HepG2 (cell line): Measurements from ENCODE around the gene RPL35A. TPM values are rescaled to one million over a fixed set of nuclear protein-coding genes. Genes with fewer than 3 reads are reported as not detected.

ENCODE experiments used
- GABPA ChIP-seq, 2 experiments: IDR thresholded peaks; 2 replicates each; pipeline ENCODE4 v1.6.1; 2011 to 2016; ENCODE audit warnings: low read depth in 2 of 2, low read length in 1 of 2, missing biosample characterization in 1 of 2, missing genetic modification characterization in 1 of 2
- HOXA3 ChIP-seq: sonication (generic); formaldehyde crosslinking; IDR thresholded peaks from 2 replicates; pipeline ENCODE4 v1.5.0; 2020; ENCODE audit warnings: missing genetic modification reagents
- KLF13 ChIP-seq: sonication (generic); formaldehyde crosslinking; IDR thresholded peaks from 2 replicates; pipeline ENCODE4 v1.4.0; 2020; ENCODE audit warnings: mild to moderate bottlenecking, missing genetic modification reagents
- NKX3-1 ChIP-seq: sonication (generic); formaldehyde crosslinking; IDR thresholded peaks from 2 replicates; pipeline ENCODE4 v1.5.0; 2020; ENCODE audit warnings: missing genetic modification reagents
- ONECUT2 ChIP-seq: sonication (generic); formaldehyde crosslinking; IDR thresholded peaks from 2 replicates; pipeline ENCODE4 v1.4.0; 2020; ENCODE audit warnings: missing genetic modification reagents
- POLR2A ChIP-seq, 2 experiments: IDR thresholded peaks; 2 replicates each; pipeline ENCODE4 v1.6.1; 2011; ENCODE audit warnings: low read depth in 2 of 2, low read length in 2 of 2, mild to moderate bottlenecking in 1 of 2, moderate library complexity in 1 of 2; ENCODE audit not compliant: insufficient read depth in 1 of 2
- POLR2AphosphoS5 ChIP-seq: IDR thresholded peaks from 2 replicates; pipeline ENCODE4 v1.6.1; 2012; ENCODE audit warnings: low read depth, low read length
- RBAK ChIP-seq: sonication (generic); formaldehyde crosslinking; IDR thresholded peaks from 2 replicates; pipeline ENCODE4 v1.5.1; 2020; ENCODE audit warnings: mild to moderate bottlenecking, missing genetic modification reagents
- SOX5 ChIP-seq: IDR thresholded peaks from 2 replicates; pipeline ENCODE4 v1.6.1; 2016; ENCODE audit warnings: borderline replicate concordance
- YY1 ChIP-seq: IDR thresholded peaks from 2 replicates; pipeline ENCODE4 v1.6.1; 2011; ENCODE audit warnings: low read length, low read depth, moderate library complexity, mild to moderate bottlenecking; ENCODE audit not compliant: insufficient read depth, insufficient replicate concordance
- ZKSCAN8 ChIP-seq: IDR thresholded peaks from 2 replicates; pipeline ENCODE4 v1.6.1; 2016; ENCODE audit warnings: borderline replicate concordance, missing genetic modification reagents, missing compliant biosample characterization
- ZNF567 ChIP-seq: sonication (generic); formaldehyde crosslinking; IDR thresholded peaks from 2 replicates; pipeline ENCODE4 v1.8.1; 2023; ENCODE audit warnings: mild to moderate bottlenecking, missing genetic modification reagents, borderline replicate concordance
- ZZZ3 ChIP-seq: sonication (generic); formaldehyde crosslinking; IDR thresholded peaks from 2 replicates; pipeline ENCODE4 v1.4.0; 2020; ENCODE audit warnings: missing genetic modification reagents, mild to moderate bottlenecking, borderline replicate concordance
- polyA plus RNA-seq, 8 experiments: library from polyadenylated mRNA; depleted of rRNA in 3 of 8; stranded (reverse) in 7 of 8; unstranded in 1 of 8; fragments of >200 nt; fragmentation: Illumina TruSeq in 4 of 8; extraction: Trizol in 4 of 8; gene quantifications; 2 replicates each; pipeline versions ENCODE4 v1.2.1 to v1.2.3, GENCODE V29; 2011 to 2016; ENCODE audit warnings: low read depth in 4 of 8, missing spikeins in 1 of 8, mixed read lengths in 1 of 8; ENCODE audit not compliant: insufficient read depth in 1 of 8
- total RNA-seq, 5 experiments: library from RNA; depleted of rRNA; stranded (reverse); fragments of >200 nt; fragmentation: Illumina TruSeq; extraction: Trizol; gene quantifications; 2 replicates each; pipeline ENCODE4 v1.2.3, GENCODE V29; 2016; ENCODE audit warnings: low read depth in 1 of 5
- TF ChIP-seq, protein P1 (sequence below): sonication (generic); formaldehyde crosslinking; IDR thresholded peaks from 2 replicates; pipeline ENCODE4 v1.4.0; 2020; ENCODE audit warnings: missing genetic modification reagents, borderline replicate concordance
- TF ChIP-seq, protein P2 (sequence below): sonication (generic); formaldehyde crosslinking; IDR thresholded peaks from 2 replicates; pipeline ENCODE4 v1.8.0; 2022; ENCODE audit warnings: missing genetic modification reagents, low read depth, mild to moderate bottlenecking, borderline replicate concordance
- TF ChIP-seq, protein P3 (sequence below): sonication (generic); formaldehyde crosslinking; conservative IDR thresholded peaks from 2 replicates; pipeline ENCODE4 v1.8.0; 2022; ENCODE audit warnings: mild to moderate bottlenecking, moderate library complexity, missing genetic modification reagents
- TF ChIP-seq, protein P4 (sequence below): sonication (generic); formaldehyde crosslinking; IDR thresholded peaks from 2 replicates; pipeline ENCODE4 v1.4.0; 2020; ENCODE audit warnings: missing genetic modification reagents

RPL35A gene
- total and polyA plus RNA-seq, 2 of the 13 experiments (the other 11 are each of a cell fraction or from before 2014, with no cell fraction given), result 1,001 to 1,582 TPM

DNA sequence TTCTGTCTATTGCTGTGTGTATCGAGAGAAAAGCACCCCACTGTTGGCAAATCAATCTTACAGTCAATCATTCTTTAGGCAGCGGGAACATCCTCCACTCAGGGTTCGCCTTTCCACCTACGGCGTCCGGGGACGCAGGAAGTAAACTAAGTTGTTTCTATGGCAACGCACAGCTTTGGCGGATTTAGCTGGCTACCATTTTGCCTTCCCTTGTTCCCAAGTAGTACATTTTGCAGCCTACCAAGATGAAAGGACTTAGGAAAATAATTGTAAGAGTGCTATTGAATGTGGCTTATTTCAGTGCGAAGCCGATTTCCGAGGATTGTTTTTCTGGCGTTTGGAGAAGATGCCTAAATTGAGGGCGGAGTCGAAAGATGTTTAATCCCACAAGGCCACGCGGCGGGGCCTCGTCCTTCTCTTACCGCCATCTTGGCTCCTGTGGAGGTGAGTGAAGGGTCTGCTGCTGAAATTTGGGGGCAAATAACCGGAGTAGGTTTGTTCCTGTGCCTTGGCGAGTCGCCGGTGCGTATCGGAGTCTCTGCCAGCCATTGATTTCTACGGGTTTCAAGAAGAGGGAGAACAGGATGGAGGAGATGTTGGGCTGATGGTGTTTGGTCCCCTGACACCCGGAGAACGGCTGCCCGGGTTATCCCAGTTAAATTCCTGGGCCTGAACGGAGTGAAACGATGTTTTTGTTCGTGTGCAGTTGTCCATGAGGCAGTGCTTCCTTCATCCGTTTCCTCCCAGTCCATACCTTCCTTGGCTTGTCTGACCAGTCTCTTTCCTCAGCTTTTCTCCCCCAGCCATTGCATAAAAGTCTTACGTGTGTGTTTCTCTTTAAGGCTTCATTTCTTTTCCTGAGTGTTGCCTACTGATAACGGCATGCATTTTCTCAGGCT, at the start of gene RPL35A (continued):
- TF ChIP-seq, protein P1, sequence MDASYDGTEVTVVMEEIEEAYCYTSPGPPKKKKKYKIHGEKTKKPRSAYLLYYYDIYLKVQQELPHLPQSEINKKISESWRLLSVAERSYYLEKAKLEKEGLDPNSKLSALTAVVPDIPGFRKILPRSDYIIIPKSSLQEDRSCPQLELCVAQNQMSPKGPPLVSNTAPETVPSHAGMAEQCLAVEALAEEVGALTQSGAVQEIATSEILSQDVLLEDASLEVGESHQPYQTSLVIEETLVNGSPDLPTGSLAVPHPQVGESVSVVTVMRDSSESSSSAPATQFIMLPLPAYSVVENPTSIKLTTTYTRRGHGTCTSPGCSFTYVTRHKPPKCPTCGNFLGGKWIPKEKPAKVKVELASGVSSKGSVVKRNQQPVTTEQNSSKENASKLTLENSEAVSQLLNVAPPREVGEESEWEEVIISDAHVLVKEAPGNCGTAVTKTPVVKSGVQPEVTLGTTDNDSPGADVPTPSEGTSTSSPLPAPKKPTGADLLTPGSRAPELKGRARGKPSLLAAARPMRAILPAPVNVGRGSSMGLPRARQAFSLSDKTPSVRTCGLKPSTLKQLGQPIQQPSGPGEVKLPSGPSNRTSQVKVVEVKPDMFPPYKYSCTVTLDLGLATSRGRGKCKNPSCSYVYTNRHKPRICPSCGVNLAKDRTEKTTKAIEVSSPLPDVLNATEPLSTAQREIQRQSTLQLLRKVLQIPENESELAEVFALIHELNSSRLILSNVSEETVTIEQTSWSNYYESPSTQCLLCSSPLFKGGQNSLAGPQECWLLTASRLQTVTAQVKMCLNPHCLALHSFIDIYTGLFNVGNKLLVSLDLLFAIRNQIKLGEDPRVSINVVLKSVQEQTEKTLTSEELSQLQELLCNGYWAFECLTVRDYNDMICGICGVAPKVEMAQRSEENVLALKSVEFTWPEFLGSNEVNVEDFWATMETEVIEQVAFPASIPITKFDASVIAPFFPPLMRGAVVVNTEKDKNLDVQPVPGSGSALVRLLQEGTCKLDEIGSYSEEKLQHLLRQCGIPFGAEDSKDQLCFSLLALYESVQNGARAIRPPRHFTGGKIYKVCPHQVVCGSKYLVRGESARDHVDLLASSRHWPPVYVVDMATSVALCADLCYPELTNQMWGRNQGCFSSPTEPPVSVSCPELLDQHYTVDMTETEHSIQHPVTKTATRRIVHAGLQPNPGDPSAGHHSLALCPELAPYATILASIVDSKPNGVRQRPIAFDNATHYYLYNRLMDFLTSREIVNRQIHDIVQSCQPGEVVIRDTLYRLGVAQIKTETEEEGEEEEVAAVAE (CRISPR knock-in tag), result peak; percentile 78; the same call in 1 of the 2 replicates
- TF ChIP-seq GABPA (IDR thresholded peaks at IDR 0.05; ENCODE audit: low read depth, low read length) (peak; percentile 68), GABPA (CRISPR knock-in tag; IDR thresholded peaks at IDR 0.05; ENCODE audit: low read depth) (peak; percentile 95), POLR2AphosphoS5 (peak; percentile 98), SOX5 (CRISPR knock-in tag) (peak; percentile 7; the same call in 1 of the 2 replicates), YY1 (peak; percentile 97), ZKSCAN8 (CRISPR knock-in tag) (peak; percentile 72; the same call in 1 of the 2 replicates), POLR2A (IDR thresholded peaks at IDR 0.05; ENCODE audit: insufficient read depth in 1 of 2, low read depth in 2 of 2, low read length in 2 of 2) (peak; percentile 91 to 98), ZZZ3 (CRISPR knock-in tag) (peak; percentile 97; the same call in 1 of the 2 replicates), RBAK (CRISPR knock-in tag) (no peak), KLF13 (CRISPR knock-in tag) (no peak), ZNF567 (CRISPR knock-in tag) (peak; percentile 69; the same call in 1 of the 2 replicates), NKX3-1 (CRISPR knock-in tag) (0 out of 2 replicates have a peak, but pooled peaks have one; percentile 22), HOXA3 (CRISPR knock-in tag) (peak; percentile 91), ONECUT2 (0 out of 2 replicates have a peak, but pooled peaks have one; percentile 63)
- TF ChIP-seq, protein P2, sequence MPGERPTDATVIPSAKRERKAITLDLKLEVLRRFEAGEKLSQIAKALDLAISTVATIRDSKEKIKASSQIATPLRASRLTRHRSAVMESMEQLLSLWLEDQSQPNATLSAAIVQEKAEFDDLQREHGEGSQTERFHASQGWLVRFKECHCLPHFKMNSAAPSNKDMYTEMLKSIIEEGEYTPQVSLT (CRISPR knock-in tag), result no peak
- TF ChIP-seq, protein P3, sequence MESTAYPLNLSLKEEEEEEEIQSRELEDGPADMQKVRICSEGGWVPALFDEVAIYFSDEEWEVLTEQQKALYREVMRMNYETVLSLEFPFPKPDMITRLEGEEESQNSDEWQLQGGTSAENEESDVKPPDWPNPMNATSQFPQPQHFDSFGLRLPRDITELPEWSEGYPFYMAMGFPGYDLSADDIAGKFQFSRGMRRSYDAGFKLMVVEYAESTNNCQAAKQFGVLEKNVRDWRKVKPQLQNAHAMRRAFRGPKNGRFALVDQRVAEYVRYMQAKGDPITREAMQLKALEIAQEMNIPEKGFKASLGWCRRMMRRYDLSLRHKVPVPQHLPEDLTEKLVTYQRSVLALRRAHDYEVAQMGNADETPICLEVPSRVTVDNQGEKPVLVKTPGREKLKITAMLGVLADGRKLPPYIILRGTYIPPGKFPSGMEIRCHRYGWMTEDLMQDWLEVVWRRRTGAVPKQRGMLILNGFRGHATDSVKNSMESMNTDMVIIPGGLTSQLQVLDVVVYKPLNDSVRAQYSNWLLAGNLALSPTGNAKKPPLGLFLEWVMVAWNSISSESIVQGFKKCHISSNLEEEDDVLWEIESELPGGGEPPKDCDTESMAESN (CRISPR knock-in tag), result peak; percentile 10; the same call in 1 of the 2 replicates
- TF ChIP-seq, protein P4, sequence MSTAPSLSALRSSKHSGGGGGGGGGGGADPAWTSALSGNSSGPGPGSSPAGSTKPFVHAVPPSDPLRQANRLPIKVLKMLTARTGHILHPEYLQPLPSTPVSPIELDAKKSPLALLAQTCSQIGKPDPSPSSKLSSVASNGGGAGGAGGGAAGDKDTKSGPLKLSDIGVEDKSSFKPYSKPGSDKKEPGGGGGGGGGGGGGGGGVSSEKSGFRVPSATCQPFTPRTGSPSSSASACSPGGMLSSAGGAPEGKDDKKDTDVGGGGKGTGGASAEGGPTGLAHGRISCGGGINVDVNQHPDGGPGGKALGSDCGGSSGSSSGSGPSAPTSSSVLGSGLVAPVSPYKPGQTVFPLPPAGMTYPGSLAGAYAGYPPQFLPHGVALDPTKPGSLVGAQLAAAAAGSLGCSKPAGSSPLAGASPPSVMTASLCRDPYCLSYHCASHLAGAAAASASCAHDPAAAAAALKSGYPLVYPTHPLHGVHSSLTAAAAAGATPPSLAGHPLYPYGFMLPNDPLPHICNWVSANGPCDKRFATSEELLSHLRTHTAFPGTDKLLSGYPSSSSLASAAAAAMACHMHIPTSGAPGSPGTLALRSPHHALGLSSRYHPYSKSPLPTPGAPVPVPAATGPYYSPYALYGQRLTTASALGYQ (CRISPR knock-in tag), result peak; percentile 45; the same call in 1 of the 2 replicates
